HTERT RPE-1 (cell line): ENCODE measurements around the gene PTPRR.
"Not testable (repeated sequence)": the region's sequence is repeated elsewhere in the genome, so short reads cannot be mapped to it uniquely, and the experiment has no call there.

Experiments
- in situ Hi-C: fragments of 300-500 bp; cut with MboI; formaldehyde crosslinking; loops from 4 replicates; pipeline ENCODE4 v1.14.3; 2020; ENCODE audit warnings: low sequenced_read_pairs

Gene PTPRR

DNA sequence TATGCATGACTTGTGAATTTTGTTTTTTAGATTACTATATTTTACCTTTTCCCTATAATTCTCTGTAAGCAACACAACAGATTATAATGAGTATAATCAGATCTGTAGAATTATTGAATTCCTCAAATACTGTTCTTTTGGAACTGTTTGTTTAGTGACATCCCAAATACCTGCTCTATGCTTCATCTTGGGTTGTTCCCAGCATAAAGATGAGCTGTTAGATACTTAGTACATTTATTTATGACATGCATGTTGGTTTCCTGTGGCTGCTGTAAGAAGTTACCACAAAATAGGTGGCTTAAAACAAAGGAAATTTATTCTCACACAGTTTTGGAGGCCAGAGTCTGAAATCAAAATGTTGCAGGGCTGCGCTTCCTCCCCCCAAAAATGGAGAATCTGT, 78.4 kb downstream of the PTPRR start:
- in situ Hi-C loops, result no loop called here

DNA sequence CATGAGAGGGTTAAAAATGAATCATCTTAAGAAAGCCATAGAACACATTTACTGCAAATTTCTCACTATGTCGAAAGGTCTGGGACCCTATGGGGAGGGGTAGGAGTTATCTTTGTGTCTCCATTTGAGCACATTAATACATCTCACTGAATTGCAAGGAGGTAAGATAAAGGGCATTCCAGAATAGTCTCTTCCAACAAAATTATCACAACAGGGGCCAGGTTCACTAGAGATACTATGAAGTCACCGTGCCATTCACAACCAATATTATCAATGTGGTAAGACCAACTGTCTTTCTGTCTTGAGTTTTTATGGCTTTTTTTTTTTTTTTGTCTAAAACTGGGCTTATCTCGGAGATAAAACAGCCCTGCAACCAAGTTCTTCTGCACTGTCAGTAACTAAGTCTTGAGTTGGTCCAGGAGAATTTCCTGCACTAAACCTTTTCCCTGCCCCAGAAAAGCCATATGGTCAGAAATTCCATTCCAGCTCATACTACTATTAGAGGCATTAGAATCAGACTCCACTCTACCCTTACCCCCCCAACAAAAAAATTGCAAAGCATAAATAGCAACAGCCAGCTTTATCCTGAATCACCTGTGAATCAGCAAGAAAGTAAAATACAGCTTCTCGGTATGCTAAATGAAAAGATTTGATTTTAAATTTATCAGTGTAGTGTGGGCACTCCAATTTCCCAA, 79.7 kb downstream of the PTPRR start:
- in situ Hi-C loops, result no loop called here

DNA sequence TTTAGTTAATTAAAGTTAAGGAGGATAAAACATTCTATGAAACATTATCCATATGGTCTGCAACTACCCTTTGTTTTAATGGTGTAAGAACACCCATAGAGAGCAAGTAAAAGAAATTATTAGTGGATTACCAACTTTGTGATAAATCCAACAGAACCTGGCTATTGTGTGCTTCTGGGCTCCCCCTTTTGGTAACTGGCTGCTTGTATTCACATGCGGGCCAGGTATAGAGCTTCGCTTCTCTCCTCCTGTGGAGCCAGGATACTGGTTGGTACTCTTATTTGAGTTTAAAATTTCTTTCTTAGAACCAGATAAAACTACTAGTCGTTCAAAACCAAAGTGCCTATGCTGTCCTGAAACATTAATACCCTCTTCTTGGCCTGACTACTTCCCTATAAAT, 81.0 kb downstream of the PTPRR start:
- in situ Hi-C loops, result no loop called here

DNA sequence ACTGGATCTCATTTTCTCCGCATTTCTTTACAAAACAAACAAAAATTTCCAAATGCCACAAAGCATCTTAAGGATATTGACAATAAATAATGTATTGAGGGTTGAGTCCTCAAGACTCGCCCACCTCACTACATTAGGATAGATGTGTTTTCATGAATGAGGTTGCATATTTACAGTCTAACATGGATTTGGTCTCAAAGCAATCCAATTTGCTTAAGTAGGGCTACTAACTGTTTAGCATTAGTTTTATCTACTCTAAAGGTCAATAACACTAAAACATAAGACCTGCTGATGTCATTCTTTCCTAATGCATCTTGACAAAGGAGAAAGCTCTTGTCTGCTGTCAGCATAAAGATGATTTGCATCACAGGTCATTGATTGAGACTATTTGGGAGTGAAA, 82.4 kb downstream of the PTPRR start:
- in situ Hi-C loops, result no loop called here

DNA sequence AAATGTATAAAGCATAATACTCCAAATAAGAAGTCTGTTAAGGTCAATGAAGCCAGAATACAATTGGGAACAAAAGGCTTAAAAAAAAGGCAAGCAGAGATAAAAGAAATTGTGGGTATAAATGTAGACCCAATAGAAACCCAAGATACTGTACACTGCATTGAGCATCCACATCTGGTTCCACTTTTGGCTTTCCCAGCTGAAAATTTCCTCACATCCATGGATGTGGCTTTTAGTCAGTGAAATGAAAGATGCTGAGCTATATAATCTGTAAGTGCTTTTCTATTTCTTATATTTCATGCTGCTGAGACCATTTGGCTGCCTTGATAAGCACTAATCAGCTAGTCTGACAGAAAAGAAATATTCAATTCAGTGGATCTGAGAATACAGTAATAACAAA, 83.5 kb downstream of the PTPRR start:
- in situ Hi-C loops, result no loop called here

DNA sequence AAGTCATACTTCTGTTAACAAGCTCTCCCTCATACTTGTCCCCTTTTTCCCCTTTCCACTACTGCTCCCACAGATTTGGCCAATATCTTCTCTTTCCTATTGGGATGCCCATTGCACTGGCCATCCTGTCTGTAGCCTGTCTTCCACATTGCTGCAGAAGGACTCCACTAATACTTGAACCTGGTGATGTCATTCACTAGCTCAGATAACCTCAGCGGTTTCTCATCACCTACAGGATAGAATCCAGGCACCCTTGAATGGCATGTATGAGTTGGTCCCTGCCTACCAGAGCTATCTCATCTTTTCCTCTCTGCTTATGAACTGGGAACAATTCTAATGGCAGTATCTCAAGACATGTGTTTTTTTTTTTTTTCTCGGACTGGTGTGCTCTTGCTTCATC, 84.6 kb downstream of the PTPRR start:
- in situ Hi-C loops, result no loop called here

DNA sequence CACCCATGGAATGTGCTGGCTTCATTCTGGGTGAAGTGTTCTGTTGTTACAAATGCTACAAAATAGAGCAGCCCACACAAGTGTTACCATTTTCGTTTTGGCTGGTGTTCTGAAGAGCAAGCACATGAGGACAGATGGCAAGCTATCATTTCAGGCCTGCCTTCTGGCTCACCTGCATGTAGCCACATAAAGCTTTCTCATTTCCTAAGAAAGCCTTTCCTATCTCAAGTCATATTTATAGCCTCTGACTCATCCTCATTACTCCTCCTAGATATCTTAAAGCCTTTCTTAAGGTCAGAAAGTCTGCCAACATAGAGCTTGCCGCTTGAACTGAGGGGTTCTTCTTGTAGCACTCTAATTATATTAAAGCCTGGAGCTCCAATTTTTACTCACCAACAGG, 89.0 kb downstream of the PTPRR start:
- in situ Hi-C loops, result no loop called here

DNA sequence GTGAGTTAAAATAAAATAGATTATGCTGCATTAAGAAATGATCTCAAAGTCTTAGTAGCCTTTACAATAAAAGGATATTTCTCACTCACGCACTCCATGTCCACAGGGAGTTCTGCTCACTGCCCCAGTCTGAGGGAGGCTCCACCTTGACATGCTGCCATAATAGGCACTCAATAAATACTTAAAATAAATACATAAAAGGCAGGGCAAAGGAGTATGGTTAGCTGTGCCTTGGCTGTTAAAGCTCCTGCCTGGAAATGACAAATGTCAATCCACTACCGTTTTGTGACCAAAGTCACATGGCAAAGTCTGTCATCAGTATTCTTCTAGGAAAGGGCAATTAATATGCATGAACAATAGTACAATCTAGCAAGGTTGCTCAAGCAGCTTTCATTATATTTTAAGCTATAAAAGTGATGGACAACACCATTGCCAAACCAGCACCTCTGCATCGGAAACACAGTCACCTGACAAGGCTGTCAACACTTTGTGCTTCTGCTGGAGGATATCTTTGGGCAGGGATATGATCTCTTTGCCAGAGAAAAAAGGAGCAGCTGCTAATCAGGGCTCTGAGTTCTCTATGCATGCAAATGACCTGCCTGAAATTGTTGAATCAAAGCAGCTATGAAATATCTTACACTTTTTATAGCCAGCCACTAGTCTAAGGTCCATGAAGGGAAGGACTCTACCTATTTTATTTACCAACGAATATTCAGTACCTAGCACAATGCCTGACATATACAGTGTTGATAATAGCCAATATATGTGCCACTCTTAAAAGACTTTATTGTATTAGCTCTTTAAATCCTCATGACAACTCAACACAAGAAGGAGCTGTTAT, 90.1 kb downstream of the PTPRR start:
- in situ Hi-C loops, result no loop called here

DNA sequence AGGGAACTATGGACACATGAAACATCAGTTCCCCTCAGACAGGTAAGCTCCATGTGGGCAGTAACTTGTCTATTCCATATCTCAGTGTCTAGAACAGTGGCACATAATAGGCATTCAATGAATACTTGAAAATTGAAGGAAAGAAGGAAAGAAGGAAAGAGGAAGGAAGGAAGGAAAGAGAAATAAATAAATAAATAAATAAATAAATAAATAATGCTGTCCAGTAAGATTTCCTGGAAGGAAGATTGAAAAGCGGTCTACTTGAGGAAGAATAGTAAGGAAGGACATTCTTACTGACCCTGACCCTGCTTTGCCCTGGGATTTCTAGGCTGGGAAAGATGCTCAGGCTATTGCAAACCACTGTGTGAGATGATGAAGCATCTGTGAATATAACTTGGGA, 91.5 kb downstream of the PTPRR start:
- in situ Hi-C loops, result no loop called here

DNA sequence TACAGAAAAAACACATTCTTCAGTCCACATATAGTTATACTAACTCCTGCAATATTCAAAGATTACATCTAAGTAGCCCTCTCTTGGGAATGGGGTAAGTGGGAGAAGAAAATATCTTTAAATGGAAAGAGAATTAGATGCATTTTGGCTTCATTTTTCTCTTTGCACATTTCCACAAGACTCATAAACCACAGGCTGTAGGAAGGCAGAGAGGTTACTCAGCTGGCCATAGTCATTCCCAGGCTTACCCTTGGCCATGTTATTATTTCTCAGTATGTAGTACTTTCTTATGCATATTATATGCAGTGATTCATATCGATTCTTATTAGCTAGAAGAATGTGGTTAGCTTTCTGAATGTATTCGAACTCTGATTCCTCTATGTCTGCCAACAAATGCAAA, 92.2 kb downstream of the PTPRR start:
- in situ Hi-C loops, result no loop called here

DNA sequence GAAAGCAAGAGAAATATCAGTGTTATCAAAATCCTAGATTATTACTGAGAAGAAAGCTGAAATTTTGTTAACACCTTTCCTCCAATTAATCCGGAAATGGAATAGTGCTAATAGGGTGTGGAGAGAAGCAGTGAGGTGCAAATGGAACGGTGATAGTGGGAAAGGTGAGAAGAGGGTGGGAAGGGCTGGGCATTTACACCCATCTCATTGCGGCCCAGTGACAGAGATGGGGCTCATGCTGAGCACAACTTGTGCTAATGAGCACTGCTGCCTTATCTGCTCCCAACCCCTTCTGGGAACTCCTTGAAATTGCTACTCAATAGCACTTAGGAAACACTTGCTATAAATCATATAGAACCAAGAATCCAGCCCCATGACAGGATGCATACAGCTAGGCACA, 94.4 kb downstream of the PTPRR start:
- in situ Hi-C loops, result no loop called here

DNA sequence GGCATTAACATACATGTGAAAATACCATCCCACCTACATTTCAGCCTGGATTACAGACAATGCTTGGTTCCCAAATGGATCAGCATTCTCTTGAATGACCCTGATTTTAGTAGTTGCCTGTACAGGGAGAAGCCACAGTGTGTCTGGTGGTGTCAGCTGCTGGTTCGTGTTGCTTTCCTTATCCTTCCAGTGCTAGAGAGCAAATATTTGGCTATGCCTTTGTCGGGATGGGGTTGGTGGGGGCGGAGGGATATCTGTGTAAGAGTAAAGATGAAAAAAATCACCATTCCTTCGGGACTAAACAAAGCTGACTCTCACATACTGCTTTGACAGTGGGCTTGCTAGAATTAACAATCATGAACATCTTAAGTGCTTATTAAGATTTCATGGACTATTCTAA, 96.0 kb downstream of the PTPRR start:
- in situ Hi-C loops, result no loop called here

DNA sequence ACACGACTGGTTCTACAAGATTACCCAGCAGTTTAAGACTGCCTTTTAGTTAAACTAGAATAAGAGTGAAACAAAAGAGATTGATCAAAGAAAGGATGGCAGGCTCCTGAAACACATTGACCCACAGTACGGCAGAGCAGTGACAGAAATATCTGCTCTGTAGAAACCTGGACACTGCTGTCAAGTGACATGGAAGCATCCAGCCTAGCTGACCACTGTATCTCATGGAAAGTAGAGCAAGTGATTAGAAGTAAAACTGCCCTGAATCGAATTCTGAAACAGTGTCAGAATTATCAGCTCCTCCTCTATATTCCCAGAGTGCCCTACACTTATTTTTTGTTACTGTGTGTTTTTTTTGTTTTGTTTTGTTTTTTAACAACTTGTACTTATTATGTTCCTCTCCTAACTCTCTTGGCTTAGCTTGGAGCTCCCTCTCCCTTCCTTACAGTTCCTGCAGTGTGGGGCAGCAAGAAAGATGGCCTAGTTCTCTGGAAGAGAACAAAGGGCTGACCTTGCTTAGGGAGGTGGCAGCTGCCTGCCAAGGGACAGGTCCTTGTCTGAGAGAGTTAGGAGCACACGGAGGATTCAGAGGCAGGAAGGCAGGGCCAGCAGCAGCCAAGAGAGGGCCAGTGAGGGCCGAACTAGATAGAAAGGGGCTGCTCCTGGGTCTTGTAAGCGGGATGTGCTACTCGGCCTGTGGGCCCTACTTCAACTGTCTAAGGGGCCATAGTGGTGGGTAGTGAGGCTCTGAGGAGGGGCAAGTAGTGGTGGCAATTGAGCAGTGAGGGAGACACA, 97.2 kb downstream of the PTPRR start:
- in situ Hi-C loops, result no loop called here

DNA sequence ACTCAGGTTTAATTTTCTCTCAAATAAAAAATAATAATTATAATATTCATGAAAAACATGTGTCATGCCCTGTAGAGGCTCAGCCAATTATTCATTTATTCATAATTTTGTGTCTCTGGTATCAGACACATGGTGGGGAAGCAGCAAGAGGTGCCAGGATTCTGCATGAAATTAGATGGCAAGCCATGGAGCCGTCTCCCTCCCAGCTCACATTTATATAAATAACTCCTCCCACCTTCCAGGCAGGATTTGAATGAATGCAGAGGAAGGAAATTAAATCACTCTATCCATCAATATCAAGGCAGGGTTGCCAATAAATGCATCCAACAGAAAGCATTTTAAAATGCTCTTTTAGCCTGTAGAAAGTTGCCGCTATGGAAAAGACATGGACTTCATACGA, 98.1 kb downstream of the PTPRR start:
- in situ Hi-C loops, result no loop called here

DNA sequence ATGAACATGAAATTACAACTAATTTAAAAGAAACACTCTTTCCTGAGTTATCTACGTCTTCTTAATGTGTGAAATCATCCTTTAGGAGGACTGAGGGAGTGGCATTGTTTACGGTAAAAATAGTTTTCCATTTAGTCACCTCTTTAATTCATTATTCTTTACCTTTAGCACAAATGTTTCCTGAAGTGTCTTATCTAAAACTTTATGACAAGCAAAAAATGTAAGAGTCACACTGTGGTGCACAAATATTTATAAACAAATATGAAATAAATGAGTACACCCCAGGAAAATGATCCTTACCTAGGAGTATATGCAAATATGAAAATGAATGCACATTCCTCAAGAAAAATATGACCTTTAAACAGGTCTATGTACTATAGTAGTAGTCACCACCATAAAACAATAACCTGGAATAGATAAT, 104.6 kb downstream of the PTPRR start:
- in situ Hi-C loops, result no loop called here

DNA sequence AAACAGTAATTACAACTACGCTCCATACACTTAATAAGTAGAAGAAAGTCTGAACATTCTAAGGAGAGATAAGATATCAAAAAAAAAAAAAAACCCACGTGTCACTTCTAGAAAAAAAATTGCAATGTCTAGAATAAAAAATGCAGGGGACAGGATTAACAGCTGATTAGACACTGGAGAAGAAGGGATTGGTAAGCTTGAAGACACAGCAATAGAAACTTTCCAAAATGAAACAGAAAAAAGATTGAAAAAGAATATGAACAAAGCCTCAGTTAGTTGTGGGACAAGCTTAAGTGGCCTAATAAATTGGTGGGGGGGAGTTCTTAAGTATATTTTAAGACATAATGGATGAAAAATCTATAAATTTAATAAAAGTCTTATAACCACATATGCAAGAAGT, 105.5 kb downstream of the PTPRR start:
- in situ Hi-C loops, result no loop called here

DNA sequence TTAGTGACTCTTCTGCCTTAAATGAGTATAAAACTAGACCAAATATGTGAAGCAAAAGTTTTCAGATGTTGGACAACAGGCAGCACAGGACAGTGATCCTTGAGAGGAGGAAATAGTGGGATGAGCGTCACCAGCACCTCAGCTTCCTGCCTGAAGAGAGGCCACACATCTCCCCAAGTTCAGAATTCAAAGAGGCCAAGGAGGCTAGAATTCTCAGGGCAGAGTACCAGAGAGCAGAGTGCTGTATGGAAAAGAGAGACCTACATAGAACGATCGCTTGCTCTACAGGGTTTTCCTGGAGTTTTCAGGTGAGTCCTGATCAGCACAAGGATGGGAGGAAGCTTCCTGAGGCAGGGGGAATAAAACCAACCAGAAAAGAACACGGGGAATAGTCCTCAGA, 107.0 kb downstream of the PTPRR start:
- in situ Hi-C loops, result no loop called here

DNA sequence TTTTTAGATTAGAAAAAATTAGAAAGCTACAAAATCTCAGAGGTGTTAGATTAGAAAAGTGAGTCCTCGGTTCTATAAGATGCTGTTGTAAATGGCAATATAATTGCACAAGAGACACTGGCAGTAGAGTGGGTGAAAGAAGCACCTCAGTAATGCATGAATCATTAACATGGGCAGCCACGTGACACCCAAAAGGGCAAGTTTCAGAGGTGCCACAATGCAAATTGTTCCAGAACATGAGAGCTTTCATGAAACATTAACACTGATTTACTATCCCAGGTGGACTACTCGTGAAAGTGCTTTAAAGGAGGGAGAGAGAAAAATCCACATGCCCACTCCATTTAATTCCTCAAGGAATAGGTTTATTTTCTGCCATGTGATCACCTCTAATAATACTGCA, 108.4 kb downstream of the PTPRR start:
- in situ Hi-C loops, result no loop called here

DNA sequence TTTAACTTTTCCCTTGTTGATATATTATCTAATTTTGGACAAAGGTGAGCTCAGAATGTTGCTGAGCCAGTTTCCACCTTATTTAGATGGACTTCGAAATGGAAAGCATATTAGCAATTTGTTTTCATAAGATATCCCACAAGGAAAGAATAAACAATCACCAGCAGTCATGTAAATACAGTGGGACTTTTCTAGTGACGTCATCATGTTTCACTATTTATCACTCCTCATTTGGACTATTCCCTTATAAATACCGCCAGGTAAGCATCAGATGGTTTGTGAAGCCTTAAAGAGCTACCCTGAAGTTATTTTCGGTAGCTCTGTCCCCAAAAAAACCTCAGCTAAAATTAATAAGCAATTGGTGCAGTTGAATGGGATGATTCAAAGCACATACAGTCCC, 110.7 kb downstream of the PTPRR start:
- in situ Hi-C loops, result no loop called here

DNA sequence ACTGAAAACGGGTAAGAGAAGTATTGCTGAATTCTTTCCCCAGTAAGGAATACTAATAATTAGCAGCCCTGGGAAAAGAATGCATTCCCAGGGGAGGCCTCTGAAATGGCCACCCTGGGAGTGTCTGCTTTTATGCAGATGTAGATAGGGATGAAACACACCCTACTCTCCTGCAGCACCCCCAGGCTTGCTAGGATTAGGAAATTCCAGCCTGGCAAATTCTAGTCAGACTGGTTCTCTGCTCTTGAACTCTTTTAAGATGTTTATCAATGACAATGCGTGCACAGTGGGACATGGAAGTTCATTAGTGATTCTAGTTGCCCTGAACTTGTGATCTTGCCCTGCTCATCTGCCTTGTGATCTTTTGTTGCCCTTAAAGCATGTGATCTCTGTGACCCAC, 112.5 kb downstream of the PTPRR start:
- in situ Hi-C loops, result not testable (repeated sequence)

DNA sequence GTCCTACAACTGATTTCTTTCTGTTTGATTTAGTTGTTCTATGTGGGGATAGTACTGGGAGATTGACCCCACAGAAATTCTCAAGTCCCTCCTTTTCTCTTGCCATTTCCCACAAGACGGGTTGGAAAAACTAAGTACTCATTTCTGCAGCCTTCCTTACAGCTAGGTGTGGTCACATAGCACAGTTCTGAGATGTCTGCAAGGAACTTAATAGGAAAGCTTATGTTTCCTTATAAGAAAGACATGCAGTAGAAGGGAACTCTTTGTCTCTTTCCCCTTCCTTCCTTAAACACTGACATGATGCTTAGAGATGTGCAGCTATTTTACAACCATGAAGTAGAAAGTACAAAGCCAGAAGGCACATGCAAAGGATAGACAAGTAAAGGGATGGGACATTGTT, 113.7 kb downstream of the PTPRR start:
- in situ Hi-C loops, result no loop called here

DNA sequence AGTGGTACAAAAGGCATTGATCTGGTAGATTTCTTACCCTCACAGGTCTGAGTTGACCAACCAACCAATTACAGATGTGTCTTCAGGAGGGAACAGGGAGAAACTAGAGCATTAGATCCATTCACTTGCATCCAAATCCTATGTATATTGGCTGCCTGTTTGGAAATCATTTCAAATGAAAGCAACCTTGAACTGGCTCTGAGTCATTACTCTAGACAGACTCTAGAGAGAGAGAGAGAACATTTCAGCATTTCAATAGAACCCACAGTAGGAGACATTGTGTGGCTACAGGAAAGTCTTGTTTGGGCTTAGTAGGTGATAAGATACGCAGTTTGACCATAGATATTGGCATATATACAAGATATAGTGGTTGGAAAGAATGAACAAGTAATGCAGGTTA, 114.5 kb downstream of the PTPRR start:
- in situ Hi-C loops, result no loop called here
